ENCODE results near the gene MICAL2.

DNA sequence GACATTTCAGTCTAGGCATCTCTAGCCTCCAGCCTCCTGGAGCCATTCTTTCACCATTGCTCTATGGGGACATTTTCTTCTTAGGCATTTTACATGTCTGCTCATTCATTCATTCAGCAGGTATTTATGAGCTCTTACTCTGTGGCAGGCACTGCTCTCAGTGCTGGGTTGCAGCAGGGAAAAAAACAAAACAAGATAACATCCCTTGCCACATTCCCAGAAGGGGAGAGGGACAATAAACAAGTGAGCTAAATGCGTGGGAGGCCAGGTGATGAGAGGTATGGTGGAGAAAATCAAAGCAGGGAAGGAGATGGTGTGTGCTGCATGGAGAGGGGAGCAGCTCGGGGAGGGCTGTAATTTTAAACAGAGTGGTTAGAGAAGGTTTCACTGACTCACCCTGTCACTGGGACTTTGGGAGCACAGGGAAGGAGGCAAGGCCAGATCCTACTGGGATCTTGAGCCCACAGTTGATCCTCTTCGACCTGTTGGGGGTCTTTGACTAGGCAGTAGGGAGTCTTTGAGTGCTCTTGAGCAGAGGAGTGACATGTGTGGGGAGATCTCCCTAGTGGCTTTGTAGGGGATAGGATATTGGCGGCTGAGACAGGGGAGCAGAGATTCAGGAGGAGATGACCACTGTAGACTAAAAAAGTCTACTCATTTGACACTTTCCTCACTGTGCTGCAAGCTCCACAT lies 17.0 kb downstream of the MICAL2 start:
- TF ChIP-seq RAD21 (IDR thresholded peaks at IDR 0.05; ENCODE audit: low read depth) (no peak), YY1 (IDR thresholded peaks at IDR 0.05; ENCODE audit: low read depth) (no peak), TAF1 (IDR thresholded peaks at IDR 0.05; ENCODE audit: low read depth) (no peak), EGR1 (IDR thresholded peaks at IDR 0.05) (no peak), CEBPB (IDR thresholded peaks at IDR 0.05) (no peak), TEAD4 (IDR thresholded peaks at IDR 0.05) (no peak), EP300 (IDR thresholded peaks at IDR 0.05; ENCODE audit: borderline replicate concordance) (no peak), USF1 (IDR thresholded peaks at IDR 0.05) (no peak), FOXM1 (IDR thresholded peaks at IDR 0.05; ENCODE audit: borderline replicate concordance, low read depth) (no peak), NFIC (IDR thresholded peaks at IDR 0.05) (no peak), ZBTB7A (IDR thresholded peaks at IDR 0.05; ENCODE audit: low read depth) (no peak)
- TF ChIP-seq, protein P1, sequence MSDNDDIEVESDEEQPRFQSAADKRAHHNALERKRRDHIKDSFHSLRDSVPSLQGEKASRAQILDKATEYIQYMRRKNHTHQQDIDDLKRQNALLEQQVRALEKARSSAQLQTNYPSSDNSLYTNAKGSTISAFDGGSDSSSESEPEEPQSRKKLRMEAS (IDR thresholded peaks at IDR 0.05) = no peak

Measured in Ishikawa (cell line).